HG03066 (cell line): ENCODE measurements around the gene TAS2R30.

Source experiments
- ATAC-seq: cut with Tn5 transposase; IDR thresholded peaks from one replicate; pipeline ENCODE4 v1.9.1; 2021; ENCODE audit warnings: low read depth; ENCODE audit not compliant: unreplicated experiment

Gene TAS2R30, protein sequence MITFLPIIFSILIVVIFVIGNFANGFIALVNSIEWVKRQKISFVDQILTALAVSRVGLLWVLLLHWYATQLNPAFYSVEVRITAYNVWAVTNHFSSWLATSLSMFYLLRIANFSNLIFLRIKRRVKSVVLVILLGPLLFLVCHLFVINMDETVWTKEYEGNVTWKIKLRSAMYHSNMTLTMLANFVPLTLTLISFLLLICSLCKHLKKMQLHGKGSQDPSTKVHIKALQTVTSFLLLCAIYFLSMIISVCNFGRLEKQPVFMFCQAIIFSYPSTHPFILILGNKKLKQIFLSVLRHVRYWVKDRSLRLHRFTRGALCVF

DNA sequence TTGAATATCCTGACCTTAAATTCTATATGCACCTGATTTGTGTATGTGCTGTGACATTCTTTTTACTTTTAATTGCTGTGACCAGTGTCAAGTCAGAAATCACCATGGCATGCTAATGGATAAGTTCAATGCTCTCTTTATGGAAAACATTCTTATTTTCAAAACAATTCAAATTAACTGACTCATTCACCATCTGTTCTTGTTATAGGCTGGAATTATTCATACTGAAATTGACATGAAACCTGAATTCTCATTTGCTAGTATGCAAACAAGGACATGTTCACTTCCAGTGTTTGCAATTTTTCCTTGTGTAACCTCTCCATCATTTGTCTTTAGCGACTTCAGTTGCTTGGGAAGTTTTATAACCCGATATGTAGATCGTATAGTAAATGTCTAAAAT is at the start of gene TAS2R30:
TAS2R30 (minus strand) TSS at position 340 of the 400 bp plus-strand sequence. CDS start 400 bp downstream, outside the sequence.
- no peak for ATAC-seq

DNA sequence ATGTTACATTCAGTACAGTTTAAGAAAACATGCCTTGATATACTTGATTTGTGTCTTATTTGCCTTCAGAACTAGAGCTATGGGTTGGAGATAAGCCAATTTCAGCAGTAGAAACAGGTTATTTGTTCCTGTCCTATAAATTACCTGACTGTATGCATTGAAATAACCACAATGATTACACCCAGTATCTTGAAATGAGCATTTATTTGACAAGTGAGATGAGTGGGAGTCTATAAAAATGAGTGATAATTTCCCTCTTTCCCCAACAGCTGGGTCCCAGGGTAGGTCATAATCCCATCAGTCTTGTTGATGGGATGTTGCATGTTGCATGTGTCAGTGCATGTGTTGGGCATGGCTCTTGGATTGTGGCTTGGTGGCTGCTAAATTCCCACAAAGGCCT is 48.6 kb upstream of the TAS2R30 start:
- ATAC-seq = no peak

DNA sequence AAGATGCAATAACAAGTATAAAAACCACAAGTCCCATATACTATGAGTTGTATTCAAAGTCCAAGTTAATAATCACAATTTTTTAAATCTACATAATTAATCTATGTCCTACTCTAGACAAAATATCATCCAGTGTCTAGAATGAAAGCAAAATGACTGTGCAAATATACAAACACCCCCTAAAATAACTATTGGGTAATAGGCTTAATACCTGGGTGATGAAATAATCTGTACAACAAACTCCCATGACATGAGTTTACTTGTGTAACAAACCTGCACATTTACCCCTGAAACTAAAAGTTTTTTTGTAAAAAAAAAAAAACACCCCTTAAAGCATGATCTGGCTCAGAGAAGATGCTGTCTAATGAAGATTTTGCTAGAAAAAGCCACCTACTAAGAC is 48.1 kb upstream of the TAS2R30 start:
- ATAC-seq = no peak

DNA sequence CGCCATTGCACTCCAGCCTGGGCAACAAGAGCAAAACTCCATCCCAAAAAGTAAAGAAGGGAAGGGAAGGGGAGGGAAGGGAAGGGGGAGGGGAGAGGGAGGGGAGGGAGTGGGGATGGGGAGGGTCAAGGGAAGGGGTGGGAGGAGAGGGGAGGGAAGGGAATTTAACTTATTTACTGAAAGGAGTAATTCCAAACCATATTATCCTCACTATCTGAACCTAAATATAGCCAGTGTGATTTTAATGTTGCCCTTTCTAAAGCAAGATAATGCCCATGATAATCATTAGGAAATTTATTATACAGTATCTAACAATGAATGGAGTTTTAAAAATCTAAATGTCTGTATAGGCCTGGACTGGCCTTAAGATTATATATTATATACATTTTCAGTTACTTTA is 43.8 kb upstream of the TAS2R30 start:
- ATAC-seq = no peak

DNA sequence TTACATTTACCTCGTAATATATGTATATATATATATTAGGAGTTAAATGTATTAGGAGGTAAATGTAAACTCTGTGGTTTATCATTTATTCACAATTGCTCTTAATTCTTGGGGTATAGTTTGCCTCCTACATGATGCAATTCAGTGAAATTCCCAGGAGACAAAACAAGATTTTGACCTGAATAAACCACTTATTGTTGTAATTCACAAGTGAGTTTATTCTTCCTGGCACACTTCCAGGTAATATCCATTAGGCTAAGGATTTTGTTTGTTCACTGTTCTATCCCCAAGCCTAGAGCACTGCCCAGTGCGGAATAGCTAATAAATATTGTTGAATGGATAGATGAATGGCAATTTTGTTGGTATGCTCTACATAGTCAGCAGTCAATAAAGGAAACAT is 39.6 kb upstream of the TAS2R30 start:
- no peak for ATAC-seq

DNA sequence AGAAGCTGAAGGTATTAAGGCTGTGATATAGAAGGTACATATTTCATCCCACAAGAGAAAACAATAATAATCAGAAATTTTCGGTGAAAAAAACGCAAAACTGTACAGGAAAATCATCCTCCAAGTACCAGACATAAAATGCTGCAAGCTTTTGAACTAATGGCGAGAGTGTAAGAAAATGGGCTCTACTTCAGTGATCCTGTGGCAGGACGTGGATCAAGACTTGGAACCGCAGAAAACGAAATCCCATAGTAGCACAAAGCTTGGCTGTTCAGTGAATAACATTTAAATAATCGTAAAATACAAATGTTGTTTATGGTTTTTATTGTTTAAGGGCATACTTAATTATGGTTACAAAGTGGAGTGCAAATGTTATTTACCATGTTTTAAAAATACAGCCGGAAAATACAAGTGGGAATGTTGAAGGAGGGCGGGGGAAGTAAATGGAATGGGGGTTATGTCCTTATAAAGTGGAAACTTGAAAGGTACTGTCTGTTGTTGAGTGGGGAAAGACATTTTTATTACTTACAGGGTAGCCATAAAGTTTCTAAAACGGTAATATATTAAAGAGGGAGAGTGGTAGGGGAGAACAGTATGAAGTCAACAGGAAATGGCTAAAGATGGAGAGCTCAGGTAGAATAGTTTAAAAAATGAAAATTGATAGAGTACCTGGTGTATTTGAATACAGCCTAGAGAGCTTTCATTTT is 37.7 kb upstream of the TAS2R30 start:
- no peak for ATAC-seq

DNA sequence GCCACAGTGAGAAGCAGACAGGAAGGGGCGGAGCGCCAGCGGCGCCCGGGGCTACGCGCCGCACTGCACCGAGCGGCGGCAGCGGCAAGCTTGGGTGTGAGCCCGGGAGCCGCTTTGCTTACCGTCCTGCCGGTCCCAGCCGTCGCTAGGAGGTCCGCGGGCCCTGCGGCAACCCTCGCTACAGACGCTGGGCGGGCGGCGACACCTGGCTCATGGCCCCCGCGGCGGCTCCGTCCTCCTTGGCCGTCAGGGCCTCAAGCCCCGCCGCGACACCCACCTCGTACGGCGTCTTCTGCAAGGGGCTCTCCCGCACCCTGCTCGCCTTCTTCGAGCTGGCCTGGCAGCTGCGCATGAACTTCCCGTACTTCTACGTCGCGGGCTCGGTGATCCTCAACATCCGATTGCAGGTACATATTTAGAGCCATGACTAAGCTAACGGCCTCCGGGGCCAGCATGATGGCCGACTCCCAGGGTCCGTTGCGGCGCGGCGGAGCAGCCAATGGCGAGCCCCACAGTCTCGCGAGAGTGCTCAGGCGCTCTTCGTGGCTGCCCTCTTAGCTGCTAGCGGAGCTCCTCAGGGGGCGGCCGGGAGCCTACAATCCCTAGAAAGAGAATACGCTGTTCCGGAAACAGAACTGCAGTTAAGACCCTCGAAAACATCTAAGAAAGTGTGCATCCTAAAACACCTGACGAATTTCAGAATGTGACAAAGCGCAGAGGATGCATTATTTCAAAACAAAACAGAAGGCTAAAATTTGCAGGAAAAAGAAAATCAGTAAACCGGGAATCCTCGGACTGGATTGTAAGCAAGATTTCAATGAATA is 36.9 kb upstream of the TAS2R30 start, which contains the start of gene SMIM10L1:
SMIM10L1 (plus strand) TSS at position 50 of the 824 bp plus-strand sequence; CDS start at position 213, 163 bp downstream.
- peak; percentile 95 for ATAC-seq

DNA sequence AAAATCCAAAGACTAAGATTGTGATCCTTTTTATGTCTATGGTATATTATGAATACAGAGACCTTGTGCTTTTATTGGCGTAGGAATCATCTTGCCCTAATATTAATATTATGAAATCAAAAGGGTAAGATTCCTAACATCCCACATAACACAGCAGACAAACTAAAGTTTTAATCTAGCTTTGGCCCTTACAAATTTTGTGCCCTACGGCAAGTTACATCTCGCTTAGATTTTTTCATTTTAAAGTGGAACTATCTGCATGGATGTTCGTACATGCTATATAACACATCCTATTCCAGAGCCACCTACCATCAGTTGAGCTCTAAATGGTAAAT is 36.3 kb upstream of the TAS2R30 start:
- no peak for ATAC-seq

DNA sequence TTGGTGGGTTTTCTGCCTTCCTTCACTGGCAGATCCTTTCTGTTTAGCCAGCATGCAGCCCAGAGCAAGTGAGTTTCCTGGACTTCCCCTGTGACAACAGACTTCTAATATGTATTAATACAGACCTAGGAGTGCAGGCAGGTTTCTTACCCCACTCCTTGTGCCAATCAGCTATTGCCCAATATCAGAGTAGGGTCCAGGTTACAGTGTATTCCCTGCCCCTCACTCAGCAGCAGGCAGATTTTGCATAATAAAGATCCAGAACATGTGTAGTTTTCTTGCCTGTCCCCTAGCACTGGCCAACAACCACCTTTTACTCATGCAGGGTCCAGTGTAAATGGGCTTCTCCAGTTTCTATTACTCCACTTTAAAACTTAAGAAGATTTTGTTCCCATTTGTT is 31.9 kb upstream of the TAS2R30 start:
- no peak for ATAC-seq

DNA sequence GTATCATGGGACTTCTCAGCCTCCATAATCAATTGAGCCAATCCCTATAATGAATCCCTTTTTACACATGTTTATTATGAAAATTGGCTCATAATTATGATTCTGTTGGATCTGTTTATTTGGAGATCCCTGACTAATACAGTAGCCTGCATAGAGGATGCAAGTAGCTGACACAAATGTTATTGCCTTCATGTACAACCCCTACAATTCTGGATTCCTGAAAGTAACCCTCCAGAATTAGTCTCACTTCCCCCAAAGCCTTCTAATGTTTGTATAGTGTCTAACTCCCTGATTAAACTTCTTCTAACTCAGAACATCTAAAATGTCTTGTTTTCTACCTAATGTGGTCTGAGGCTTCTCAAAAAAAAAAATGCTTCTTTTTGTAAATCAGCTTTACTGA is 29.9 kb upstream of the TAS2R30 start:
- no peak for ATAC-seq

DNA sequence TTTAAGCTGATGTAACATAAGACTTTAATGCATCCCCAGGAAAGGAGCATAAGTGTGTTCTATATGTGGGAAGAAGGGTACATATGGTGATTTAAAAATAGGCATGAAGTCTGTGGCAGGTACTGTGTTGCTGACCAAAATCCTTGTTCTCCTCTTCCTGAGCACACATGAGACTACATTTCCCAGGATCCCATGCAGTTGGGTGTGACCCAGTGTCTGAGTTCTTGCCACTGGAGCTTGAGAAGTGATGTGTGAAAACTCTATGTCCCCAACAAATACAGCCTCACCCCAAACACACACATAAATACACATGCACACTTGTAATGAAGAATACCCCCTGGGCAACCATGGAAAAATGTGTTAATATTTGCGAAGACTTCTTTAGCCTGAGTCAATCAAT is 28.1 kb upstream of the TAS2R30 start:
- no peak for ATAC-seq

DNA sequence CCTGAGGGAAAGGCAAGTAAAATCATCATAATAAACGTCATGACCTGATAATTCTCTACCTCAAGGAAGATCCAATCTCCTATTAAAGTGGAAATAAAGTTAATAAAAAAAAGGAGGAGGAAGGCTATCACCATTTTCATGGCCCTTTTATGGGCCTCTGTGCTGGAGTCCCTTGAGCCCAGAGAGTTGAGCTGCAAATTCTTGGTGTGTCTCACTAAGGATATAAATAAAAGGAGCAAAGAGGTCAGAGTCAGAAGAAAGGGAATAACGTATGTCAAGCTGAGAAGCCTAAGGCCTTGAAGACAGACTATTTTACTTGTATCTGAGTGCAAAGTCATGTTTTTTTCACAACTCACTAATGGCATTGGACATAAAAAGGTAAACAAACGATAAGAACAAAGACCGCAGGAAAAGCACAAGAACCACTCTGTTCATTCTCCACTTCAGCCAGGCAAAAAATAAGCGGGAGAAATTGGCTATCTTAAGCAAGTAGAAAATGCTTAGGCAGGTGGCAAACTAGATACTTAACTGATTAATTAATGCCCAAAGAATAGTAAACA is 24.5 kb upstream of the TAS2R30 start:
- no peak for ATAC-seq

DNA sequence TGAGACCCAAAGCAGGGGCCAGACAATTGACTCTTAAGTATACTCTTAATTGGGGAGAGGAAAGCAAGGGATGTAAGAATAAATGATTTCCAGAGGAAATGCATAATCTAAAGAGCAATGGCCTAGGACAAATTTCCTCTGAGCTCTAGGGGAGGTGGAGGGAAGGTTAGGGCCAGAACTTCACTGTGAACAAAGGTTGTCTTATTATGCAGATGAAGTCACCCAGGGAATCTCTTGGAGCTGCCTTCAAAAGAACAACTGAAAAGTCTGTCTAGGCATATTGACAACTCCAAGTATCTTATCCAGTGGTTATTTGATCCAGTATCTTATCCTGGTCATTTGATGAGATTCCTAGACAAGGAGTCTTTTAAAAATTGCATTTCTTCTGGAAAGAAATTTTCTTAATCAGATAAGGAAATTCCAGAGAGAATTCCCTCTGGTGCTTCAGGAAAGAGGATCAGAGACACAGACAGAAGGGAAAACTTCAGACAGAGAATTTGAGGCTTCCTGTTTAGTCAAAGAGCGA is 20.0 kb upstream of the TAS2R30 start:
- ATAC-seq = no peak

DNA sequence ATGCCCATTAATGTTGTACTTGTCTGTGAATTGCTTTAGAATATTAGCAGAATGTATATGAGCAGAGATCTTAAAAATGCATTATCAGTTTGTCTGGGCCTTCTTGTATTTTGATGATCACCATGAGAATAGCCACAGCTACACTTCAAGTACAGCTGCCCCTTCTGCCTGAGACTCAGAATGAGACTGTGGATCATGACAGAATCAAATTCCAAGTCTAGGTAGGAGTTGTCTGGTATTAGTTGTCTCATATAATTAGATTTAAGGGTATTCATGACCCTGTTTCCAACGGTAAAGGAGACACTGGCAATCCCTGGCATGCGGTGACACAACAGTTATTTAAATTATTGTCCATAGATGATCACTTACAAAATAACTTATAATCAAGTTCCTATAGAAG is 18.3 kb upstream of the TAS2R30 start:
- ATAC-seq = no peak

DNA sequence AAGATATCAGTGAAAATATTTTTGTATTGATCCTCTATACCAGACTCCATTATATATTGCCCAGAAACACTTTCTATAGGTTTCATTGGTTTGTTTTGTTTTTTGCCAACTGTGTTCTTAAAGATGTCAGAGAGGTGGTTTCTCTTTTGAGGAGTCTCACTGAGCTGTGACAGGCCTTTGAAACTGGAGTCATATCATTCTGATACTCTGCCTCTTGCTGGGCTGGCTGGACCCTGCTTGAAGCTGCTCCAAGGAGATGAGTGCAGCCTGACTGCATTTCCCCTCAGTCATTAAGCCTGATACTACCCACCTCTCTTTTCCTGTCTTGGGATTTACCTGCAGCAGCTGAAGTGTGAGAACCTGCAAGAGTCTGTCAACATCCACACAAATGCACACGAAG is 16.4 kb upstream of the TAS2R30 start:
- ATAC-seq = no peak

DNA sequence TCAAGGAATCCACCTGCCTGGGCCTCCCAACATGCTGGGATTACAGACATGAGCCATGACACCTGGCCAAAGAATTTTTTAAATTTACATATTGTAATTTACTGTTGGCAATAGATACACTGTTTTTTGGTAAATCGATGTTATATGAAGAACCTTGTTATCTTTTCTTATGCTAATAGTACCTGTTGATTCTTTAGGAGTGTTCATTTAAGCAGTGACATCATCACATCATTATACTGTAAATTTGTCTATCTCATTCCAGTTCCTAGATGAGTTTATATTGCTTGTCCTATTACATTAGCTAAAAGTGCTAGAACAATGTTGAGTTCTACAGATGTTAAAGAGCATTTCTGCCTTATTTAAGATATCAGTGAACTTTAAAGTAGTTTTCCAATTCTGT is 13.0 kb upstream of the TAS2R30 start:
- ATAC-seq = no peak

DNA sequence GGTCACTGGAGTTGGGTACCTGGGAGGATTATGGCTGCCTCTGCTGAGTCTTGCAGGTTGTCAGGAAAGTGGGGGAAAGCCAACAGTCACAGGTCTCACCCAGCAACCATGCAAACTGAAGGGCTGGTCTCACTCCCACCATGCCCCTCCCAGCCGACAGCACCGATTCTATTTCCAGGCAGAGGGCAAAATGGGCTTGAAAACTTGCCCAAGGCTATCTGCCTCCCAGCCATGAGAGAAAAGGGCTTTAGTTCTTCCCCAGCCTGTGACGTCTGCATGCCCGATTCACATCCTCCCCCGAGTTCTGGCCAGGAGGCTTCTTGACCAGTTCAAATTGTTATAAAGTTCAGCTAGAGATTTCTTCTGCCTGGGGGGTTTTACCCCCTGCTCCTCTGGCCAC is 9.9 kb upstream of the TAS2R30 start:
- ATAC-seq = no peak

DNA sequence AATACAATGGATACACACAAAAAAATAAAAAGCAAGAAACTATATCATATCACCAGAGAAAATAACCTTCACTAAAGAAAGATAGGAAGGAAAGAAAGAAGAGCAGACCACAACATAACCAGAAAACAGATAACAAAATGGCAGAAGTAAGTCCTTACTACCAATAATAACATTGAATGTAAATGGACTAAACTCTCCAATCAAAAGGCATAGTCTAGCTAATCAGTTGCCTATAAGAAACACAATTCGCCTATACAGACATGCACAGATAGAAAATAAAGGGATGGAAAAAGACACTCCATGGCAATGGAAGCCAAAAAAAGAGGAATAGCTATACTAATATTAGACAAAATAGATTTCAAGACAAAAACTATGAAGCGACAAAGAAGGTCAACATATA is 8.9 kb upstream of the TAS2R30 start:
- no peak for ATAC-seq

DNA sequence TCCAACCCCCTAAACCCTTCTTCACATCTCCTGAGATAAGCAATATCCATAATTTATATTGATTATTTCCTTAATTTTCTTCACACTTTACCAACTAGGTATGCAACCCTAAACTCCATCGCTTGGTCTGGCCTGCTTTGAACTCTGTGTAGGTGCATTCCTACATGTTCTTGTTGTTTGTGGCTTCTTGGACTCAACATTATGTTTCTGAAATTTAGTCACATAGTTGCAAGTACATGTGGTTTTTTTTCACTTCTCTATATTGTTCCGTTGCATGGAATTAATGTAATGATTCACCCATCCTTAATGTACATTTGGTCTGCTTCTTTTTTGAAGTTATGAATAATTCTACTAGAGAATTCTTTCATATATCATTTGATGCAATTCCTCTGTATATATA is 1.6 kb upstream of the TAS2R30 start:
- ATAC-seq = no peak

DNA sequence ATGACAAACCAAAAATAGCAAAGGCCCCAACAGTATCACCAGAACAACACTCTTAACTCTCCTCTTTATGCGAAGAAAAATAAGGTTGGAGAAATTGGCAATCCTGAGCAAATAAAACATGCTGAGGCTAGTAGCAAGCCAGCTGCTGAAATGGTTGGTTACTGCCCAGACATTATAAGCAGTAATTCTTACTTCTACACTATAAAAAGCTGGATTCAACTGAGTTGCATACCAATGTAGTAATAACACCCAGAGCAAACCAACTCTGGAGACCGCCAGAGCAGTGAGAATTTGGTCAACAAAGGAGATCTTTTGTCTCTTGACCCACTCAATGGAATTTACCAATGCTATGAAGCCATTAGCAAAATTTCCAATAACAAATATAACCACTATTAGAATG is 628 bp downstream of the TAS2R30 start:
- ATAC-seq = no peak

DNA sequence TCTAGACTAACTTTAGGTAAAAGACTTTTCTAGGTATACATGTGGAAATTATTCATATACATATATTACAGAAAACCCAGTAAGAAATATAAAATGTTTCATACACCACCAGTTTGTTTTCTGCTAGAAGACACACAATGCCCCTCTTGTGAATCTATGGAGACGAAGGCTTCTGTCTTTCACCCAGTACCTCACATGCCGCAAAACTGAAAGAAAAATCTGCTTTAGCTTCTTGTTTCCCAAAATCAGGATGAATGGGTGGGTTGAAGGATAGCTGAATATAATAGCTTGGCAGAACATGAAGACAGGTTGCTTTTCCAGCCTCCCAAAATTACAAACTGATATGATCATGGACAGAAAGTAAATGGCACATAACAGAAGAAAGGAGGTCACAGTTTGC is 1.3 kb downstream of the TAS2R30 start:
- ATAC-seq = no peak
